ENCODE measurements around the gene C10orf88. TPM values are rescaled to one million over a fixed set of nuclear protein-coding genes. Genes with fewer than 3 reads are reported as not detected.

C10orf88 gene
- total RNA-seq, 1 experiment from 2014 or later: 6.4 TPM

Other genes with a start within 250 kb of the C10orf88 start
- gene CUZD1, start 108.4 kb downstream of the C10orf88 start, total RNA-seq (2014; rRNA removed; shearing (Covaris generic)): 0.48 and 0.59 TPM in 2 replicates
- 3.4 and 5.9 TPM in 2 replicates for gene FAM24B, start 74.6 kb downstream of the C10orf88 start, total RNA-seq (2014; rRNA removed; shearing (Covaris generic))
- not detected in 2 replicates for gene FAM24A, start 43.6 kb downstream of the C10orf88 start, total RNA-seq (2014; rRNA removed; shearing (Covaris generic))
- 7.4 and 8.5 TPM in 2 replicates for gene PSTK, start 26.2 kb upstream of the C10orf88 start, total RNA-seq (2014; rRNA removed; shearing (Covaris generic))
- 2.6 and 4.4 TPM in 2 replicates for gene IKZF5, start 54.6 kb upstream of the C10orf88 start, total RNA-seq (2014; rRNA removed; shearing (Covaris generic))
- gene ACADSB, start 54.8 kb upstream of the C10orf88 start, total RNA-seq (2014; rRNA removed; shearing (Covaris generic)): 3.8 and 4.2 TPM in 2 replicates
- gene HMX3, start 181.7 kb upstream of the C10orf88 start, total RNA-seq (2014; rRNA removed; shearing (Covaris generic)): not detected in 2 replicates
- 0.10 TPM in 1 of 2 replicates, not detected in the other for gene HMX2, start 193.9 kb upstream of the C10orf88 start, total RNA-seq (2014; rRNA removed; shearing (Covaris generic))
- gene BUB3, start 200.2 kb upstream of the C10orf88 start, total RNA-seq (2014; rRNA removed; shearing (Covaris generic)): 234 and 262 TPM in 2 replicates